Kasumi-1 (cell line): ENCODE measurements around the gene APC2.
"Not testable (repeated sequence)": the region's sequence is repeated elsewhere in the genome, so short reads cannot be mapped to it uniquely, and the experiment has no call there.

Experiments
- DNase-seq, 2 experiments: peaks; one replicate each; lab custom pipeline; 2025; lab: John Stamatoyannopoulos, UW

The APC2 gene

DNA sequence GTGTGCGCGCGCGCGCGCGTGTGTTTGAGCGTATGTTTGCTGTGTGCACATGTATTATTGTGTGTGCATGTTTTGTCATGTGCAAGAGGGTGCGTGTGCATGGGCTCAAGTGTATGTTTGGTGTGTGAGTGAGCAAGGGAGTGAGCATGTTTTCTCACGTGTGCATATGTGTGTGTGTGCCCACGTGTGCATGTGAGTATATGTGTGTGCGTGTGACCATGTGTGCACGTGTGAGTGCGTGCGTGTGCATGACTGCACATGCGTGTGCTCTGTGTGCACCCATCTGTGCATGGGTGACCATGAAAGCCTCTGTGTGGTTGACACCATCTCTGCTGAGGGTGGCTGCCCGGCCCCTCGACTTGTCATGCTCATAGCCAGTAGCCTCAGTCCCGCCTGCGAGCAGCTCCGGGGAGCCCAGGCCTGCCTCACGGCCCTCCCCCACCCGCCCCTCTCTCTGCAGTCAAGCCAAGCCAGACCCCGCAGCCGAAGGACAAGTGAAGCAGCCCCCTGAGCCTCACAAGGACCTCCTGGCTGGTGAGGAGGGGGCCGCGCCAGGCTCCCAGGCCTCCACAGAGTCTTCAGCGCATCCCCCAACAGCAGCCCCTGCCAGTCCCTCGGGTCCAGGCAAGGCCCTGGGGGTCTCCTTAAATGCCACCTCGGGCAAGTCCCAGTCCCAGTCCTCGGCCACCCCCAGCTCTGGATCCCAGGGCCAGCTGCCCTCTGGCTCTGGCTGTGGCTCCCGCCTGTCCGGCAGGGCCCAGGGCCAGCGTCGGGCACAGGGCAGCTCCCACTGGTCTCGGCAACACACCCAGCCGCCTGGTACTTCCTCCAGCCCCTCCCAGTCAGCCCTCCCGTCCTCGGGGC is 47.0 kb downstream of the APC2 start:
- no peak for DNase-seq

DNA sequence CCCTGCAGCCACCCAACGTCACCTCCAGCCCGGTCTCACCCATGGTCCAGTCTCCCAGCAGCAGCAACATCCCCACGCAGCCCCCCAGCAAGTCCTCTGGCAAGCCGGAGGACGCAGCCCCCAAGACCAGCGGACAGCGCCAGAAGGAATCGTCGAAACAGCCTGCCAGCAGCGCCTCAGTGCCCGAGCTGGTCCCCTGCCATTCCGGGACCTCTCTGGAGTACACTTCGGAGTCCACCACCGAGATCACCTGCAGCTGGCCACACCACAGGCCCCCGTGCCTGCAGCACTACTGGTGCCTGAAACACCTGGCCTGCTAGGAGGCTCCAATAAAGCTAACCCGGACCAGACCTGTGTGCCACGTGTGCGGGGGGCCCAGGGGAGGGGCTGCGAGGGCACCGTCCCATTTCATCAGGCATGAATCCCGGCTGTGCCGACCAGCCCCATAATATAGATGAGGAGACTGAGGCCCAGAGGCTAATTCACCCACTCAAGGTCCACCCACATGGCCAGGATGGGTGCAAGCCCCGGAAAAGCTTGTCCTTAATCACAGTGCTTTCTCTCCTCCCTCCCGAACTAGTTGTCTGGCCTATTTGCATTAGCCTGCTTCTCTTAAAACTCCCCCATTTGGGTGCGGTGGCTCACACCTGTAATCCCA is 47.8 kb downstream of the APC2 start:
- no peak for DNase-seq

DNA sequence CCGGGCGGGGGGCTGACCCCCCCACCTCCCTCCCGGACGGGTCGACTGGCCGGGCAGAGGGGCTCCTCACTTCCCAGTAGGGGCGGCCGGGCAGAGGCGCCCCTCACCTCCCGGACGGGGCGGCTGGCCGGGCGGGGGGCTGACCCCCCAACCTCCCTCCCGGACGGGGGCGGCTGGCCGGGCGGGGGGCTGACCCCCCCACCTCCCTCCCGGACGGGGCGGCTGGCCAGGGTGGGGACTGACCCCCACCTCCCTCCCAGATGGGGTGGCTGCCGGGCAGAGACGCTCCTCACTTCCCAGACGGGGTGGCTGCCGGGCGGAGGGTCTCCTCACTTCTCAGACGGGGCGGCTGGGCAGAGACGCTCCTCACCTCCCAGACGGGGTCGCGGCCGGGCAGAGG is 49.3 kb downstream of the APC2 start:
- not testable (repeated sequence) for DNase-seq

DNA sequence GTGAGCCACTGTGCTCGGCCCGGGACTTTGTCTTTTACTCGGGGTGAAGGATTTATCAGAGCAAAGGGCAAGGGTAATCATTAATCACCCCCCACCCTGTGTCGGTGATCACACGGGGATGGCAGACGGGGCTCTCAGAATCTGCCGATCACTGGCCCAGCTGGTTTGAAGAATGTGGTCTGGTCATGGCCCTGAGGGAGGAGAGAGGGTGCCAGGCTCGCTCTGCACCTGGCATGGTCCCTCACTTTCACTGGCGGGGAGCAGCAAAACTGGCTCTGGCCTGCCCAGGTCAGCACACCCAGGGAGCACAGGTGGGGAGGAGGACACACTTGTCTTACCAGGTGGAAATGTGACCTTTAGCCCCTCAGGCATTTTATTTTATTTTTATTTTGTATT is 51.3 kb downstream of the APC2 start:
- no peak for DNase-seq

DNA sequence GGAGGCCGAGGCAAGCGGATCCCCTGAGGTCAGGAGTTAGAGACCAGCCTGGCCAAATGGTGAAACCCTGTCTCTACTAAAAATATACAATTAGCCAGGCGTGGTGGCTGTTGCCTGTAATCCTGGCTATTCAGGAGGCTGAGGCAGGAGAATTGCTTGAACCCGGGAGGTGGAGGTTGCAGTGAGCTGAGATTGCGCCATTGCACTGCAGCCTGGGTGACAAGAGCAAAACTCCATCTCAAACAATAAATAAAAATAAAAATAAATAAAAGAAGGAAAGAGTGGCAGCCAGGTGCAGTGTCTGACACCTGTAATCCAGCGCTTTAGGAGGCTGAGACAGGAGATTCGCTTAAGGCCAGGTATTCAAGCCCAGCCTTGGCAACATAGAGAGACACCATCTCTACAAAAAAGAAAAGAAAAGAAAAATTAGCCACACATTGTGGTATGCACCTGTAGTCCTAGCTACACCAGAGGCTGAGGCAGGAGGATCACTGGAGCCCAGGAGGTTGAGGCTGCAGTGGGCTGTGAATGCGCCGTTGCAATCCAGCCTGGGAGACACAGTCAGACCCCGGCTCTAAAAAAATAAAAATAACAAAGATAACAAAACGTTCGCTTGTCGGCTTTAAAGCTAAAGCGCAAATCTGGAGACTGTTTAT is 52.6 kb downstream of the APC2 start:
- DNase-seq = no peak

DNA sequence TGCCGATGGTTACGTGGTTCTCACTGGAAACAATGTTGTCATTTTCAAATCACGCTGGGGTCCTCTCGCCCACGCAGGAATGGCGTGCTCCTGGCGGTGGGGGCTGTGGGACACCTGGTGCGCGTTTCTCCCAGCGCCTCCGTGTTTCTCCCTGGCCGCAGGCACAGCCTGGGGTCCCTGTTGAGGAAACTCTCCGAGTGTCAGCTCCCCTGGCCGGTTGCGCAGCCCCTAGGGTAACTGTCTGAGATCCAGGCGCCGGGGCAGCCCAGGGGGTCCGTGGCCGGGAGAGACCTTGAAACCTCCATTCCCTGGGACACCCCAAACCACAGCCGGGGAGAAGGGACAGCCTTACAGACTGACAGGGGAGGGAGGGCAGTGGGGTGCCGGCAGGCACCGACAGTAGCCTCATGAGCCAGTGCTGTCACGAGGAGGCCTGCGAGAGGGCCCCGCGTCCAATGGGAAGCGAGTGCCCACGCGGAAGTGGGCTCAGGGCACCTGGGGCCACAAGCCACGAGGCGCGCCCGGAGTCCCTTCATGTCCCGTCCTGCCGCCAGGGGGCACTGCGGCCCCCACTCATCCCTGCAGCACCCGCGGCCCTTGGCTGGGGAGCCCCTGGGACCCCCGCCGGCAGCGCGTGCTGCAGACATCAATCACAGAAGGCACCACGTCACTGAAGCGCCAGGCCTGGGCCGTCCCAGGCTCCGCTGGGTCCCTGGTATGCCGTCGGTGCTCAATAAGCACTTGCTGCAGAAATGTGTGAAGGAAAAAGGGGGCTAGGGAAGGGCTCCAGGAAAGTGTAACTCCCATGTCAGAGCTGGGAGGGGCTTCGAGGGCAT is 53.4 kb downstream of the APC2 start:
- DNase-seq = peak in 1 of 2 experiments; percentile 35

DNA sequence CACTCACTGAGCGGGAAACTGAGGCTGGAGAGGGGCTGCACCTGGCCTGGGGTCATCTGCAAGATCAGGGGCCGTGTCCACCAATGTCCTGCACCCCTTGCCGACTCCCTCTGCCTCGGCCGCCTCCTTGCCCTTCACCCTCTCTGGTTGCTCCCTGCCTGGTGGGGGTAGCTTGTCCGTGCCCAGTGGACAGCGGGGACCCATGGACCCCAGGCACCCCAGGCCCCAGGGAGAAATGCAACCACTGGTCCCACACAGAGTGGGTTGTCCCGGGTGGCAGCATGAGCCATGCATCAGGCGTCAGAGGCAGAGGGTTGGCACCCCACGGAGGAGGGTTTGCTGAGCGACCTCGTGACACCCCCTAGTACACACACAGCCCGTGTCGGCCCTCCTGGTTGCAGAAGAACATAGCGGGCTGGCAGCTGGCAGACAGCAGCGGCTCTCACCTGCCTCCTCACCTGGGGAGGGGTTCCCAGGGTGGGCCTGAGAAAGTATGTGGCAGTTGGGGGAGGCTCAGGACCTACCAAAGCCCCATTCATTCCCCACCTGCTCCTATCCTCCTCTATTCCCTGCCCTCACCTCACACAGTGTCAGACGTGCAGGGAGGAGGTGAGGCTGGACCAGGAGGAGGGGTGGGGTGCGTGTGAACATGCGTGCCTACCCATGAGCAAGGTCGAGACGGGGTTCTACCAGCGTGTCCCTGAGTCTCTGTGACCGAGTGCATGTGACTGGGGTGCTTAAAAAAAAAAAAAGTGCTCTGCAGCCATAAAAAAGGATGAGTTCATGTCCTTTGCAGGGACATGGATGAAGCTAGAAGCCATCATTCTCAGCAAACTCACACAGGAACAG is 54.2 kb downstream of the APC2 start:
- DNase-seq = no peak

DNA sequence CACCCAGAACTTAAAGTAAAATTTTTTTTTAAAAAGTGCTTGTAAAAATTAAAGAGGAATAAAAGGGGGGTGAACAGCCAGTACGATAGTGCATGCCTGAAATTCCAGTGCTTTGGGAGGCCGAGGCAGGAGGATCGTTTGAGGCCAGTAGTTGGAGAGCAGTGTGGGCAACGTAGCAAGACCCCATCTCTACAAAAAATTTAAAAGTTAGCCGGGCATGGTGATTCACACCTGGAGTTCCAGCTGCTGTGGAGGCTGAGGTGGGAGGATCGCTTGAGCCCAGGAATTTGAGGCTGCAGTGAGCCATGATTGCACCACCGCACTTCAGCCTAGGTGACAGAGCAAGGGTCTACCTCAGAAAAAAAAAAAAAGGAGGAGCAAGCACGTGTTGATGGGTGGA is 55.1 kb downstream of the APC2 start:
- DNase-seq = no peak

DNA sequence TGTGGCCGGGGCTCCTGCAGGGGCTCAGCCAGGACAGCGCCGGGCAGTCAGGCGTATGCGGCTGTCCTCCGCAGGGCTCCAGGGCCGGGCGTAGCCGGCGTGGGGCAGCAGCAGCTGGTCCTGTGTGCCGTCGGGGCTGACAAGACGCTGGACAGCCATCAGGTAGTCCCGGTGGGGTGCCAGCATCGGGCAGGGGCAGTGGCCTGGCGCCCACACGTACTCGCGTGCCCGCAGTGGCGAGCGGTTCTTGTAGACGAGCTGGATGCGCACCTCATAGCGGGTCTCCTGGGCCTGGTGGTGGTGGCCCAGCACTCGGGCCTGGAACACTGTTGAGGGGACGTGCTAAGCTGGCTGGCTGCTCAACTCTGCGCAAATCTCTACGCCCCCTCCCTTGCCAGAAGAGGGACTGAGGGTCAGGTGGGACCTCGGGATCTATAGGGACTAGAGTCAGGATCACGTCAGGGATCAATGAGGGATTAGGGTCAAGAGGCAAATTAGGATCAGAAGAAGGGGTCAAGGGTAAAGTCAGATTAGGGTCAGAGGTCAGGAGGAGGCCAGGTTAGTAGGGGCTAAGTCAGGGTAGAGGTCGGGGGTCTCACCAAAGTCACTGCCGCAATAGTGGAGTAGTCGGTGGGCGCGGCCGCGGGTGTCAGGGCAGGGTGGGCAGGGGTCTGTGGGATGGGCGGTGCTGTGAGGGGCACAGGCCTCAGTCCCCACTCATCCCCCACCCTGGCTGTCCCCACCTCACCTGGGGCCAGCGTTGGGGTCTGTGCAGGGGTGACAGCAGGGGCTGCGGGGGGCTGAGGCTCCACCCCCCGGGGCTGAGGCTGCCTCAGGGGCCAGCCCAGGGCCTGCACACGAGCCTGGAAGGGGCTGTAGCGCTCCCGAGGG is 56.3 kb downstream of the APC2 start:
- no peak for DNase-seq

DNA sequence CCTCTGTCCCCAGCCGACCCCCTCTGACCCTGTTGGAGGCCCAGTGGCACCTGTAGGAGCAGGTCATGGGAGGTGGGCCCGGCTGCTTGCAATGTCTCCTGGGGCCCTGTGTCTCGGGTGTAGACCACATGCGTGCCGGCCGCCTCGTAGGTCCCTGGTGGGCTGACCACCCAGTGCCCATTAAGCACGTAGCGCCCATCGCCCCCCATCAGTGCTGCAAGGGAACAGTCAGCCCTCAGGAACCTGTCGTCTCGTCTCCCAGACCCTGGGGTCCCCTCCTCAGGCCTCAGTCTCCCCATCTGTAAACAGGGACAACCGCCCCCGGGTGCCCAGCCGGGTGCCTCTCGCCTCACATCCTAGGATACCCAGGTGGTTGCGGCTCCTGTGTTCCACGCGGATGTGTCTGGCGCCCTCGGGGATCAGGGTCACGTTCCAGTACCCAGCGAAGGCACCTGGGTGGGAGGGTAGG is 57.3 kb downstream of the APC2 start:
- no peak for DNase-seq

DNA sequence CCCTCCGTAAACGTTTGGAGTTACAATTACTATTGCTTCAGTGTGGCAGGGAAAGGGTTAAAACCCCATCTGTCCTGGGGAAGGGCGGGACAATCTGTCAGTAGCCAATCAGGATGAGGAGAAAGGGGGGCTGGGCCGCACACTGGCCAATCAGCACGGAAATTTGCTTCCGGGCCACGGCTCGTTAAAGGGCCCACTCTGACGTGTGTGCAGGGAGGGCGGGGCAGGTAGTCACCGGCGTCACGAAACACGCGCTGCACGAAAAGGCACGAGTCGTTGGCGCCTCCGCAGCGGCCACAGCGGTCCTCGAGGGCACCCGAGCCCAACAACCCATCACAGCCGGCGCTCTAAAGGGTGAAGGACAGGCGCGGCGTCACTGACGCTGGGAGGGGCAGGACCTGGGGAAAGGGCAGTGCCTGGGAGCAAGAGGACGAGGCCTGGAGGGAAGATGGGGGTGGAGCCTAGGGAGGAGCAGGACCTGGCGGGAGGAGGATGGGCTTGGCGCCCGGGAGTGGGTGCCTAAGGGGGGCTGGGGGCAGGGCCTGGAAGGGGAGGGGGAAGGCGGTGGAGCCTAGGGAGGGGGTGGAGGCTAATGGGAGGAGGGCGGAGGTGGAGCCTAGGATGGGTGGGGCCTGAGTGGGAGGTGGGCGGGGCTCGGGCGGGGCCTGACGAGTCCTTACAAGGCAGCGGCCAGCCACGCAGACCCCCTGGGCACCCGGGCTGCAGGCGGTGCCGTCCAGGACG is 58.0 kb downstream of the APC2 start:
- peak; percentile 86 to 90 for DNase-seq

DNA sequence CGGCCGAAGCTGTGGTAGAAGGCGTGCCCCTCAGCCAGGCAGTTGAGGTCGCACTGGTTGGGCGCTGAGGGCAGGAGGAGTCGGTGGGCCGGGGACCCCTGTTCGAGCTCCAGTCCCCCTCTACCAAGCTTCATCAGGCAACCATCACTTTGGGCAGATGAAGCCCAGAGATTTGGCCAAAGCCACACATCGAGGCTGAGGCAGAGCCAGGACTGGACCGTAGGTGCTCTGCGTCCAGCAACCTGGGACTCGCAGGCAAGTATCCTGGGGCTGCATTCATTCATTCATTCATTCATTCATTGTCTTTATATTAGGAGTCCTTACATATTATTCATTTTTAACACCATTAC is 58.6 kb downstream of the APC2 start:
- DNase-seq = no peak

DNA sequence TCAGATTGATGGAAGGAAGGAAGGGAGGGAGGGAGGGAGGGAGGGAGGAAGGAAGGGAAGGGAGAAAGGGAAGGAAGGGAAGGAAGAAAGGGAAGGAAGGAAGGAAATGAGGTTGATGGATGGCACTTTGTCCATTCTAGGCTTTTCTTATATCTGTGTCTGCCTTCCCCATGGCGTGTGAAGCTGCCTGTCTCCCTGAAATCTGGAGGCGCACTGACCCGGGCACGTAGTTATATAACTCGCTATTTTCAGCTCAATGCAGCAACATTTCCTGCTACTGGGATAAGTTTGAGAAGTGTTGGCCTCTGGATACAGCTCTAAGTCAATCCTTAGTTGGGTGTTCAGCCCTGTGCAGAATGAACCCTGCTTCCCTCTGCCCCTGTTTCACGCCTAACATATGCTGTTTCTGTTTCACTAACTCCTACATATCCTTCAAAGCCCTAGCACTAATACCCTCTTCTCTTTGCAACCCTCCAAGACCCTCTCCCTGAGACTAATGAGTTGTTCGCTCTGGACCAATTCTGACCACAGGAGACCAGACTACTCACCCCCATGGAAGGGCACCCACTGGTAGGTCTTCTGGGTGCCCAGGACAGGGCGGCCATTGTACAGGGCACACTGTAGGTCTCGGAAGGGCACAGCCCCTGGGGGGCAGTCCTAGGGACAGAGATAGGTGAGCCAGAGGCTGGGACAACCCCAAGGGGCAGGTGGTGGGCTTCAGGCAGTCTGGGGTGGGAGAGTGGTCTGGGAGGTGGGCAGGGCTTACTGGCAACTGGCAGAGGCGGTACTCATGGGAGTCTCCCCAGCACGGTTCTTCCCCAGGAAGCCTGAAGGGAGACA is 59.9 kb downstream of the APC2 start:
- DNase-seq = no peak

DNA sequence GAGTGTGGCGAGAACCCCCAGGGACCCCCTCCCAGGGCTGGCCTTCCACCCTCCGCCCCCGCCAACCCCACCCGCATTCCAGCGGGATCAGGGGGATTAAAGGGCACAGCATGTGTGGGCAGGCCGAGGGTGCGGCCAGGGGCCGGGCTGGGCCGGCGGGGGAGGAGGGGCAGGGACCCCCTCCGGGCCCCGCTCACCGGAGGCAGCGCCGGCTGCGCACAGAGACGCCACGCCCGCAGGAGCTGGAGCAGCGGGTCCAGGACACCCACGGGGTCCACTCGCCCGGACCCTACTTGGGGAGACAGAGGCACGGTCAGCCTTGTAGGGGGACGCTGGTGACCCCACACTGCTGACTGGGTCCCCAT is 60.5 kb downstream of the APC2 start:
- DNase-seq = no peak

DNA sequence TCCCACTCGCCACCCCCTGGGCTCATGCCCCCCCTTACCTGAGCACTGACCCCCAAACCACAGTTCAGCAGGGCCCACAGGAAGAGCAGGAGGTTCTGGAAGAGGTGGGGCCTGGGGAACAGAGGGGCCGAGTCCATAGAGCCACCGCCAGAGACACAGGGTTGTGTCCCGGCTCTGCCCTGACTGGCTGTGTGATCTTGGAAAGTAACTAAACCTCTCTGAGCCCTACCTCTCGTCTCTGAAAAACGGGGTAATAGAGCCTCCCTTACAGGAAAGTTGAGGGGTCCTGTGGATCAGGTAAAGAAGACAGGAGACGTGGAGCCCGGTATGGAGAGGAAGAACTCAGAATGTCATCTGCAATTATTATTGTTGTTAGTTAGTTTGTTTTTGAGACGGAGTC is 60.9 kb downstream of the APC2 start:
- DNase-seq = no peak

DNA sequence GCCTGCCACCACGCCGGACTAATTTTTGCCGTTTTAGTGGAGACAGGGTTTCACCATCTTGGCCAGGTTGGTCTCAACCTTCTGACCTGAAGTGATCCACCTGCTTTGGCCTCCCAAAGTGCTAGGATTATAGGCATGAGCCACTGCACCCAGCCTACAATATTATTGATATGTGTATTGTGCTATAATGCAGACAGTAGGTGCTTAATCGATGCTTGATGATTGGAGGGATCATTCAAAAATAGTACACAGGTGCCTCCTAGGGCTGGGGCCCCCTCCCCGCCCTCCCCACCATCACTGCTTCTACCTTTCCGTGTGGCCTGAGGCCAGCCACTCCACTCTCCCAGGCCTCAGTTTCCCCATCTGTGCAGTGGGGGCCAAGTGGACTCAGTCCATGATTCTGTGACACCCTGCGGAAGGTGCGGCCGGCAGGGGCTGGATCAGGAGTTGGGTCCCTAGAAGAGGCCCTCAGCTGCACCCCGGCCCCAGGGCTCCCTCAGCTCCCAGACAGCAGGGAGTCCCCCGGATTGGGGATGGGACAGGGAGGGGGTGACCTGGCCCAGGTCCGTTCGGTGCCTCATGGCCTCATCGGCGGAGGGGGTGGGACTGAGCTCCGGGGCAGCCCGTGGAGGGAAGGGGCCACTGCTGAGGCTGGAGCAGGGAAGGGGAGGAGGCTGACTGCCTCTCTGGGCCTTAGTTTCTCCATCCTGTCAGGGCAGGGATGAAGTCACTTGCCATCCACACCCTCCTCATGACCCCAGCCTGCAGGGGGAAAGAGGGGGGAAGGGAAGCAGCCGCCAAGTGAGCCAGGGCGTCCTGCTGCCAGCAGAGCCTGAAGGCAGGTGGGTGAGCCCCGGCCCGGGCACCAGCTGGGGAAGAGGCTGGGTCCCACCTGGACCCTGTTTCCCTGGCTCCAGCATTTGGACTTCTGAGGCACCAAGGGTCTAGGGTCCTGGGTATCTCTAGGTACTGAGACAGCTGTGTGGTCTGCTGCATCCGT is 61.7 kb downstream of the APC2 start:
- DNase-seq = no peak
